ENCODE results near the gene EXOC4.

The EXOC4 gene

GRCh38 chr7:133828906-133829305 lies 576.0 kb downstream of the EXOC4 start:
- TF ChIP-seq GATA1 (IDR thresholded peaks at IDR 0.05; ENCODE audit: low read depth, low read length) (no peak), POLR2A (IDR thresholded peaks at IDR 0.05; ENCODE audit: low read length) (no peak)
- no peak for DNase-seq

DNA sequence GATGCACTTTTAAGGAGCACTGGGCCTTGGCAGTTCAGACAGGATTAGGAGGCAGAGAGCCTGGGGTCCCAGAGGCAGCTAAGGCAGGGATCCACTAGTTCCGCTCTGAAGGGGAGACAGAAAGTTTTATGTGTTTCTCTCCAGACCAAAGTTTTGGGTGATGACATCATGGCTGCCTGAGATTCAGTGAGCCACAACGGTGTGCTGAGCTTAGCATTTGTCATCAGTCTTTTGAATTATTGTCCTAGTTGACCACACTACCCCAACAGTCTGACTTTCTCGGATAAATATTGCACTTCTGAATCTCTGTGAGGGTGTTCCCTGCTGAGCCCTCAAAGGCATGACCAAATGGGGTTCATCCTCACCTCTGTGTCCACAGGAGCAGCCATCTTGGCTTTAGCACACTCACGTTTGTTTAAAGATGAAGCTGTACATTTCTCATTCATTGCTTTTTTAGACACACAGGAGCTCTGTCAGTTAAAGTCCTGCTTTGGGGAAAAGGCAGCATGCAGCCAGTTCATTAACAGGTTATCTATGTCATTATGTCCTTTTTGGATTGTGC lies 576.5 kb downstream of the EXOC4 start:
- DNase-seq = no peak
- TF ChIP-seq GATA1 (IDR thresholded peaks at IDR 0.05; ENCODE audit: low read depth, low read length) = no peak
- no peak for TF ChIP-seq POLR2A (IDR thresholded peaks at IDR 0.05; ENCODE audit: low read length)

DNA sequence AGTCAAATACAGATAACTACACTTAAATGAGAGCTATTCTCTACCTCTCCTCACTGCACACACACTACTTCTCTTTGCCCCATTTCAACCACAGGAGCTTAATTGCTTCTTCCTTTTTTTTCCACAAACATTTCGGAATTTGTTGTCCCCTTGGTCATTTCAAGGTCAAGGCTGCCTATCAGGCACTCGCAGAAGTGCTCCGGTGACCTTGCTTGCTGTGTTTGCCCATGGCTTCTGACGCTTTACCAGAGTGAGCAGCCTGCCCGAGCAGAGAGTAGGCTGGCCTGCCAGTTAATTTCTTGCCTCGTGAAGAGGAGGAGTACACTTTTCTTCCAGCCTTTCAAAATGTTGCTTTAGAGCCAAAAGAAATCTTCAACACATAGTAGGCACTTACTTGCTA lies 577.2 kb downstream of the EXOC4 start:
- DNase-seq = no peak
- TF ChIP-seq POLR2A (IDR thresholded peaks at IDR 0.05; ENCODE audit: low read length) (no peak), GATA1 (IDR thresholded peaks at IDR 0.05; ENCODE audit: low read depth, low read length) (no peak)

GRCh38 chr7:133836666-133837065 lies 583.8 kb downstream of the EXOC4 start:
- no peak for TF ChIP-seq GATA1 (IDR thresholded peaks at IDR 0.05; ENCODE audit: low read depth, low read length)
- TF ChIP-seq POLR2A (IDR thresholded peaks at IDR 0.05; ENCODE audit: low read length) = no peak
- no peak for DNase-seq

DNA sequence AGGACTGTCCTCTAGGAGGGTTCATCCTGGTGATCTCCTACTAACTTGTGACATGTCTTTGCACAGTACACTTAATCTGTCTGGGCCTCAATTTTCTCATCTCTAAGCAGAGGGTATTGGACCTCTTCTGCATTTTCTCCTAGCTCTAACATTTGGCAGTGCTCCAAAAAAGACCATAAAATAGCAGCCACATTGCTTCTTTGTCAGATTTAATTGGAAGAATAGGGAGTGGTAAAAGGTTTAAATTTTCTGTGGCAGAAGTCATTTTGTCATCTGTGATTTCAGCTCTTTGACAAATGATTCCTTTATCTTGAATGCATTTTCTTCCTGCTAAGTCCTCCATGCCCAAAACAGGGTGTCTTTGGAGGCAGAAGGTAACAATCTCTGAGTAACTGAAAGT lies 584.3 kb downstream of the EXOC4 start:
- DNase-seq = no peak
- no peak for TF ChIP-seq GATA1 (IDR thresholded peaks at IDR 0.05; ENCODE audit: low read depth, low read length)
- no peak for TF ChIP-seq POLR2A (IDR thresholded peaks at IDR 0.05; ENCODE audit: low read length)

DNA sequence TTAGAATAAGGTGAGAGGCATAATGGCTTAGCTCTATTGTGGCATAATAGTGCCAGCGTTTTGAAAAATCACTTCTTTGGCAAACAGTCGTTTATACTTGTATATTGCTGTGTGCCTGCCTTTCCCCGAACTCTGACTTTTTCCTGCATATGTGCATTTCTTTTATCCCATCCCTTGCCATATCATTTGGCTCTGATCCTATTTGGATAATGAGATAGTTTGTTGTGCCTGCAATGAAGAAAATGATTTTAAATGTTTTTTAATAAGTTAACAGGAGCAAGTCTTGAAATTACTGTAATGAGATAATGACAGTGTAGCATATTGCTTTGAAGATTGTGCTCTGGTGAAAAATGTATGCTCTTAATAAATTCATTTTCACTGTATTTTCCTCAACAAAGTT lies 586.2 kb downstream of the EXOC4 start:
- TF ChIP-seq POLR2A (IDR thresholded peaks at IDR 0.05; ENCODE audit: low read length) (no peak), GATA1 (IDR thresholded peaks at IDR 0.05; ENCODE audit: low read depth, low read length) (no peak)
- no peak for DNase-seq

DNA sequence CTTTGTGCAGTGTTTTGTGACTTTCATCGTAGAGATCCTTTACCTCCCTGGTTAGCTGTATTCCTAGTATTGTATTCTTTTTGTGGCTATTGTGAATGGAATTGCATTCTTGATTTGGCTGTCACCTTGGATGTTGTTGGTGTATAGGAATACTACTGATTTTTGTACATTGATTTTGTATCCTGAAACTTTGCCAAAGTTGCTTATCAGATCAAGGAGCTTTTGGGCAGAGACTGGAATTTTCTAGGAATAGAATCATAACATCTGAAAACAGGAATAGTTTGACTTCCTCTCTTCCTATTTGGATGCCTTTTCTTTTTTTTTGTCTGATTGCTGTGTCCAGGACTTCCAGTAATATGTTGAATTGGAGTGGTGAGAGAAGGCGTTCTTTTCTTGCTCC lies 590.5 kb downstream of the EXOC4 start:
- TF ChIP-seq POLR2A (IDR thresholded peaks at IDR 0.05; ENCODE audit: low read length) (no peak), GATA1 (IDR thresholded peaks at IDR 0.05; ENCODE audit: low read depth, low read length) (no peak)
- no peak for DNase-seq

- TF ChIP-seq GATA1 (IDR thresholded peaks at IDR 0.05; ENCODE audit: low read depth, low read length) = no peak
- no peak for TF ChIP-seq POLR2A (IDR thresholded peaks at IDR 0.05; ENCODE audit: low read length)
- DNase-seq = no peak
Observed at GRCh38 chr7:133845005-133845404, 592.1 kb downstream of the EXOC4 start.

- TF ChIP-seq POLR2A (IDR thresholded peaks at IDR 0.05; ENCODE audit: low read length) (no peak), GATA1 (IDR thresholded peaks at IDR 0.05; ENCODE audit: low read depth, low read length) (no peak)
- DNase-seq = no peak
Observed at GRCh38 chr7:133846203-133846945, 593.5 kb downstream of the EXOC4 start.

GRCh38 chr7:133850497-133851280 lies 597.8 kb downstream of the EXOC4 start:
- no peak for TF ChIP-seq GATA1 (IDR thresholded peaks at IDR 0.05; ENCODE audit: low read depth, low read length)
- TF ChIP-seq POLR2A (IDR thresholded peaks at IDR 0.05; ENCODE audit: low read length) = no peak
- no peak for DNase-seq

GRCh38 chr7:133851411-133851810 lies 598.5 kb downstream of the EXOC4 start:
- no peak for DNase-seq
- no peak for TF ChIP-seq GATA1 (IDR thresholded peaks at IDR 0.05; ENCODE audit: low read depth, low read length)
- no peak for TF ChIP-seq POLR2A (IDR thresholded peaks at IDR 0.05; ENCODE audit: low read length)

GRCh38 chr7:133853706-133854276 lies 600.9 kb downstream of the EXOC4 start:
- TF ChIP-seq POLR2A (IDR thresholded peaks at IDR 0.05; ENCODE audit: low read length) (no peak), GATA1 (IDR thresholded peaks at IDR 0.05; ENCODE audit: low read depth, low read length) (no peak)
- peak; percentile 27 to 35 for DNase-seq

- TF ChIP-seq GATA1 (IDR thresholded peaks at IDR 0.05; ENCODE audit: low read depth, low read length) (no peak), POLR2A (IDR thresholded peaks at IDR 0.05; ENCODE audit: low read length) (no peak)
- peak; percentile 46 to 55 for DNase-seq
Observed at GRCh38 chr7:133854739-133855138, 601.9 kb downstream of the EXOC4 start.

Measured in erythroblast (primary cell).